ENCODE measurements around the gene STOML3. TPM values are rescaled to one million over a fixed set of nuclear protein-coding genes. Genes with fewer than 3 reads are reported as not detected.

STOML3 gene
- total RNA-seq = not detected

DNA sequence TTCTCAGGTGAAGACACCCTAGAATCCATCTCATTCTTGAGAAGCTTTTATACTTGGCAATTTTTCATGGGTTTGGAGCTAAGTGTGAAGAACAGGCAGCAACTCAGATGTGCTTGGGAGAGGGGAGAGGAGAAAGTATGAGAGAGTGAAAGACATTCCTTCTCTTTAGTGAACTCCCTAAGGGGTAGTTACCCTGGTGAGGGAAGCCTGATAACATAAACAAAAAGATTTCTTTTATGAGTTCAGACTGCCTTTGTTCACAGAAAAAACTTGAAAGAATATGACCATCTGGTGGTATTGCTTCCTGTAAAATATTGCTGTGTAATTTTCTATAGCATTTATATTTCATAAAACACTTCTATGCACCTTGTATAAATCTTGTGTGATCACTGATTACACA, at the start of gene STOML3:
Gene STOML3 (minus strand): TSS at position 139 of the 400 bp plus-strand sequence. CDS start 110 bp downstream, at position 29.
- Mint-ChIP-seq H3K9me3 (no peaks in the 10 kb centered on the region), H3K4me1 (no peaks in the 10 kb centered on the region), H3K4me3 (no peak within 1 kb of the TSS), H3K27ac (no peak within 1 kb of the TSS), H3K36me3 (ENCODE audit: low read depth) (no peaks in the 10 kb centered on the region), H3K27me3 (no peaks in the 10 kb centered on the region)
- ATAC-seq (replicated peaks) = no peak

DNA sequence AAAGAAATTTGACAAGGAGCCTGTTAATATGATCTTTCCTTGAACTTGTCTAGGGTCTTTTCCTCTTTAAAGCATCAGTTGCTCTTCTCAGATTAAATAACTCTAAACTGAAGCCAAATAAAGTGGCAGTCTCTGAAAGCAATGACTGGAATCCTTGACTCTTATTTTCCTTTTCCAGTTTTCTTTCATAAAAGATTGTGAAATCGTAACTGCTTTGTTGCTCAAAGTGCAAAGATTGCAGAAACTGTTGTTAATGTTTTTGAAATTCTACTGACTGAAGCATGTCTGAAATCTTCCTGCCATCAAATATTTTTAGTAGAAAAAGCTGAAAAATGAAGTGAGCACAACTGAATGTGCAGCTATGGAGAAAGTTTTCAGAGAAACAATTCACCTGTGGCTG, 49.6 kb upstream of the STOML3 start:
- Mint-ChIP-seq H3K27ac (no peak overlapping the region), H3K4me3 (peak overlapping the region; percentile 94), H3K4me1 (peaks cover 9% of the 10 kb centered on the region), H3K9me3 (no peaks in the 10 kb centered on the region), H3K36me3 (ENCODE audit: low read depth) (peaks cover 33% of the 10 kb centered on the region), H3K27me3 (no peaks in the 10 kb centered on the region)
- ATAC-seq (replicated peaks) = no peak

DNA sequence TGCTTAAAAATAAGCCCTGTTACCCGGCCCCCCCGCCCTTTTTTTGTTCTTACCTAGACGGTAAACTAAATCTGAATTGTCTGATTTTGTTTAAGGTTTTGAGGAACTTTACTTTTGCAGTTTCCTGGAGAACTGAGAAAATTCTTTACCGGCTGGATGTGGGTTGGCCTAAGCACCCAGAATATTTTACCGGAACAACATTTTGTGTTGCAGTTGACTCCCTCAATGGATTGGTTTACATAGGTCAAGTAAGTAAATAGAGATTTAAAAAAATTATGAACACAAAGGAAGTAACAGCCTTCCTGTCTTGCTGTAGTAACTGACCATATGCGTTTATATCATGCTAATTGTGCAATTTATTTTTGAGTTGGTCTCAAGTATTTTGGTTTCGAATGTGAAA, 48.4 kb upstream of the STOML3 start:
- Mint-ChIP-seq H3K27ac (peak overlapping the region; percentile 91), H3K36me3 (ENCODE audit: low read depth) (peaks cover 21% of the 10 kb centered on the region)

GRCh38 chr13:39038569-39039030, 48.0 kb upstream of the STOML3 start:
- Mint-ChIP-seq H3K9me3 (no peaks in the 10 kb centered on the region), H3K36me3 (ENCODE audit: low read depth) (peaks cover 24% of the 10 kb centered on the region), H3K27me3 (no peaks in the 10 kb centered on the region), H3K4me1 (peaks cover 12% of the 10 kb centered on the region), H3K4me3 (peak overlapping the region; percentile 94), H3K27ac (peak overlapping the region; percentile 91)
- ATAC-seq (replicated peaks) = peak; percentile 84

More for the DNA sequence above, 48.4 kb upstream of the STOML3 start:
- Mint-ChIP-seq H3K9me3 (no peaks in the 10 kb centered on the region), H3K27me3 (no peaks in the 10 kb centered on the region), H3K4me1 (peaks cover 12% of the 10 kb centered on the region), H3K4me3 (peak overlapping the region; percentile 94)
- no peak for ATAC-seq (replicated peaks)

- H3K27me3 Mint-ChIP-seq = no peaks in the 10 kb centered on the region
Measured at GRCh38 chr13:39037880-39038568, 47.4 kb upstream of the STOML3 start, which contains the start of the genes NHLRC3 and PROSER1. NHLRC3 (plus strand) TSS chr13:39038456; CDS start chr13:39038640, 184 bp downstream. PROSER1 (minus strand) TSS chr13:39038089; CDS start chr13:39037242, 847 bp downstream.

DNA sequence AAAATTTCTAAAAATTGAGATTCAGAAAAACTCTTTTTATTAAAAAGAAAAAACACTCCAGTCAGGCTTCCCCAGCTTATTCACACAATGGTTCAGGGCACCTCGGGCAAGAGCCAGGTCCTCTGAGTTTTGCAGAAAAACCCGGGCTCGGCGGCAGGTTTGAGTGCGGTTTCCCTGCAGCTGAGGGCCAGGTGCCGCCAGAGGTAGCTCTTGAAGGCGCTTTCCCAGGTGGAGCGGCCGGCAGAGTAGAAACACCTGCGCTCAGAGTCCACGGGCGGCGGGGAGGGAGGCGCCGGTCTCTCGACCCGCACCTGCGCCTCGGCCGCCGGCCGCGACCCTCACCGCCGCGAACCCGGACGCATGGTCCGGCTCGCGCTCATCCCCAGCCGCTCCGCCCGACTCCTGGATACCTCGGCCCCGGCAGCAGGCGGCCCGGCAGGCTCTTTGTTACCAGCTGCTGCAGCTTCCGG, 46.8 kb upstream of the STOML3 start:
- Mint-ChIP-seq H3K27ac (peak overlapping the region; percentile 91), H3K36me3 (ENCODE audit: low read depth) (peaks cover 32% of the 10 kb centered on the region), H3K9me3 (no peaks in the 10 kb centered on the region), H3K4me3 (peak overlapping the region; percentile 94), H3K4me1 (peaks cover 12% of the 10 kb centered on the region), H3K27me3 (no peaks in the 10 kb centered on the region)
- peak; percentile 67 for ATAC-seq (replicated peaks)

More at GRCh38 chr13:39037880-39038568, 47.4 kb upstream of the STOML3 start, which contains the start of the genes NHLRC3 and PROSER1:
- peak within 1 kb of the TSS; percentile 91 for H3K27ac Mint-ChIP-seq
- peaks cover 30% of the 10 kb centered on the region for H3K36me3 Mint-ChIP-seq (ENCODE audit: low read depth)
- H3K4me1 Mint-ChIP-seq = peaks cover 12% of the 10 kb centered on the region
- peak within 1 kb of the TSS; percentile 94 for H3K4me3 Mint-ChIP-seq
- no peaks in the 10 kb centered on the region for H3K9me3 Mint-ChIP-seq
- ATAC-seq (replicated peaks) = peak; percentile 69

GRCh38 chr13:39036212-39036611, 45.6 kb upstream of the STOML3 start:
- Mint-ChIP-seq H3K27me3 (no peaks in the 10 kb centered on the region), H3K4me1 (peaks cover 18% of the 10 kb centered on the region), H3K4me3 (peak overlapping the region; percentile 94), H3K27ac (peak overlapping the region; percentile 91), H3K36me3 (ENCODE audit: low read depth) (peaks cover 44% of the 10 kb centered on the region), H3K9me3 (no peaks in the 10 kb centered on the region)
- no peak for ATAC-seq (replicated peaks)

DNA sequence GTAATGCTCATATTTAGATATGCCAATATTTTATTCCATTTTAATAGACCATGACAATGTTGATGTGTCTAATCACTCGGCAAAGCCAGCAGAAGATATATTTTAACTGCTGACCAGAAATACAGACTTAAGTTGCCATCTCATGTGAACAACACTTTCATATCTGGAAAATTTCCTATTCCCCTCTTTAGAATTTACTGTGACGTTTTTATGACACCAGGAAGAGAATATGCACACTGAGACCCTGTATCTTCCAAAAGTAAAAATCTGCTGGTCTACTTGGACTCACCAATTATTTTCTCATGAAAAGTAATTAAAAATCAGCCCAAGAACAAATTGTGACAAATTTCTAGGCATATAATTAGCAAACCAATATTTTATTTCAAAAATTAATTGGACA, 45.2 kb upstream of the STOML3 start:
- H3K27ac Mint-ChIP-seq = peak overlapping the region; percentile 91
- ATAC-seq (replicated peaks) = no peak
- peak overlapping the region; percentile 94 for H3K4me3 Mint-ChIP-seq
- H3K36me3 Mint-ChIP-seq (ENCODE audit: low read depth) = peaks cover 45% of the 10 kb centered on the region
- H3K4me1 Mint-ChIP-seq = peaks cover 17% of the 10 kb centered on the region
- no peaks in the 10 kb centered on the region for H3K9me3 Mint-ChIP-seq
- H3K27me3 Mint-ChIP-seq = no peaks in the 10 kb centered on the region

- Mint-ChIP-seq H3K27ac (peak overlapping the region; percentile 91), H3K4me1 (peaks cover 15% of the 10 kb centered on the region), H3K27me3 (no peaks in the 10 kb centered on the region), H3K36me3 (ENCODE audit: low read depth) (peaks cover 46% of the 10 kb centered on the region), H3K9me3 (no peaks in the 10 kb centered on the region), H3K4me3 (peak overlapping the region; percentile 94)
- ATAC-seq (replicated peaks) = no peak
Measured at GRCh38 chr13:39035204-39035603, 44.6 kb upstream of the STOML3 start.

DNA sequence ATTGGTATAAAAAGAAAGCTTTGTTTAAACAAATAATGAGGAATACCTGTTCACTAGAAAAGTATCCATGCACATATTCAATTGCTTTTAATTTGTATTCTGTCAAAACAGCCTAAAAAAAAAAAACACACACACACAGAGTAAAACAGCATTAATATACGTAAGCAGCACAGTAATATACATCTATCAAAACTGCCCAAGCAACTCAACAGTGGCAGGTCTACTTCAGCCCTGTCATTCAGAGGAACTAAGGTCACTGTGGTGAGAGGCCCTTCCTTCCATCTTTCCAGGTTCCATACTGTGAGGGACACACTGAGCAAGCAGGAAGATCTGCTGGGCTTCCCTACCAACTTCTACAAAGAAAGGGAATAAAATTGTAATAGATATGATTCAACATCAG, 43.5 kb upstream of the STOML3 start:
- no peaks in the 10 kb centered on the region for H3K27me3 Mint-ChIP-seq
- no peak for ATAC-seq (replicated peaks)
- no peak overlapping the region for H3K27ac Mint-ChIP-seq
- H3K9me3 Mint-ChIP-seq = no peaks in the 10 kb centered on the region
- peaks cover 55% of the 10 kb centered on the region for H3K36me3 Mint-ChIP-seq (ENCODE audit: low read depth)
- peaks cover 15% of the 10 kb centered on the region for H3K4me1 Mint-ChIP-seq
- H3K4me3 Mint-ChIP-seq = peak overlapping the region; percentile 94

GRCh38 chr13:39032150-39032549, 41.5 kb upstream of the STOML3 start:
- Mint-ChIP-seq H3K9me3 (no peaks in the 10 kb centered on the region), H3K4me3 (no peak overlapping the region), H3K27ac (no peak overlapping the region), H3K27me3 (no peaks in the 10 kb centered on the region), H3K36me3 (ENCODE audit: low read depth) (peaks cover 73% of the 10 kb centered on the region), H3K4me1 (peaks cover 15% of the 10 kb centered on the region)
- no peak for ATAC-seq (replicated peaks)

DNA sequence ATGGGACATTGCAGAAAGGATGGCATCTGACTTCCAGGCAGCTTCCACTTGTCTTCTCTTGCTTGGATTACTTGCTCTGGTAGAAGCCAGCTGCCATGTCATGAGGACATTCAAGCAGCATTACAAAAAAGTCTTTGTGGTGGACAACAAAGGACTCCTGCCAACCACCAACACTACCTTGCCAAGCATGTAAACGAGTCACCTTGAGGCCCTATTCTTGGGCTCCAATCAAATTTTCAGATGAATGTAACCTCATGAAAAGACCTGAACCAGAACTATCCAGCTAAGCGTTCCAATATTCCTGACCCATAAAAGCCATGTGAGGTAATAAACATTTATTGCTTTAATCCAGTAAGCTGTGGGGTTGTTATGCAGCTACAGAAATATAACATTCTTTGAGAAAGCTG, 34.8 kb upstream of the STOML3 start:
- H3K27me3 Mint-ChIP-seq = no peaks in the 10 kb centered on the region
- no peak for ATAC-seq (replicated peaks)
- no peak overlapping the region for H3K4me3 Mint-ChIP-seq
- H3K9me3 Mint-ChIP-seq = no peaks in the 10 kb centered on the region
- no peak overlapping the region for H3K27ac Mint-ChIP-seq
- H3K4me1 Mint-ChIP-seq = no peaks in the 10 kb centered on the region
- H3K36me3 Mint-ChIP-seq (ENCODE audit: low read depth) = peaks cover 92% of the 10 kb centered on the region

- no peak overlapping the region for H3K27ac Mint-ChIP-seq
Measured at GRCh38 chr13:39023761-39024160, 33.1 kb upstream of the STOML3 start.

DNA sequence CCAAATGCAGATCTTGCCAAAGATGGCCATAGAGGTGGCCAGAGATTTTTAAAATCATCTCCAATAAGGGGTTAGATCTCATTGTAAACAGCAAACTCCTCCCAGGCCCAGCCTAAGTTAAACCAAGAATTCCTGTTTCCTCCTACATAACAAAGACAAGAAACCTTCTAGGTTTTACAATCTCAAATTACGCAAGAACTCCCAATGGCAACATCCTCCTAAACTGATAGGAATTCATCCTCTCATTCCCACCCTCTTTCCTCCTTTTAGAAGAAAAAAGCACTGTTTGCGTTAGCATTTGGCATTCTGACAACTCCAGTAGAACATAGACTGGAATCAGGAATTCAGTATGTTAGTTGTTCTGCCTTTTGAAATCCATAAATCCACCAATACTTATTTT, 32.7 kb upstream of the STOML3 start:
- Mint-ChIP-seq H3K27me3 (no peaks in the 10 kb centered on the region), H3K4me3 (no peak overlapping the region), H3K9me3 (no peaks in the 10 kb centered on the region), H3K4me1 (no peaks in the 10 kb centered on the region), H3K27ac (no peak overlapping the region), H3K36me3 (ENCODE audit: low read depth) (peaks cover 96% of the 10 kb centered on the region)
- ATAC-seq (replicated peaks) = no peak

More at GRCh38 chr13:39023761-39024160, 33.1 kb upstream of the STOML3 start:
- ATAC-seq (replicated peaks) = no peak
- Mint-ChIP-seq H3K36me3 (ENCODE audit: low read depth) (peaks cover 96% of the 10 kb centered on the region), H3K27me3 (no peaks in the 10 kb centered on the region), H3K9me3 (no peaks in the 10 kb centered on the region), H3K4me1 (no peaks in the 10 kb centered on the region), H3K4me3 (no peak overlapping the region)

DNA sequence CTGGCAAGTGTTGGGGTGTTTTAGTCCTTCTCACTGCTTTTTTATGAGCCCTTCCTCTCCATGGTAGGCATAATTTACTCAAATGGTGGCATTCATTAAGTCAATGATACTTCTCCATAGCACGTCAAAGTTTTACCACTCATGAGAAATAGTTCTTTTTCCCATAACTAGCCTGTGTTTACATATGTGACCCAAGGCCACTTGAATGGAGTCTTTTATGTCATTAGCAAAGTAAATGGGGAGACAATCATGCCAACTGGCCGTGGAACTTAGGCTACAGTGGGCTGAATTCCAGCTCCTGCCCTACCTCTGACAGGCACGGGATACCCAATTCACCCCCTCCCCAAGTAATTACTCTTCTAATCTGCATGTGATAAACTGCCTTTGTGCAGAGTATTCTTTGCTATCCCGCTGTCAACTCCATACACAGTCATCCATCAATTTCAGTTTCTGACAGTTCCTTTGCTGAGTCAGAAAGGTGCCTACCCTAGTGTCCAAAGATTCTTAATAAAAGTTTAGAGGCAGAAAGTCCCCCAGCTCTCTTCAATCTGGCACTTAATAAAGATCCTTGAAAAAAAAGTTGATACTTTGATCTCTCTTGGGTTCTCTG, 30.3 kb upstream of the STOML3 start:
- H3K9me3 Mint-ChIP-seq = no peaks in the 10 kb centered on the region
- no peak overlapping the region for H3K4me3 Mint-ChIP-seq
- H3K27ac Mint-ChIP-seq = no peak overlapping the region
- H3K27me3 Mint-ChIP-seq = no peaks in the 10 kb centered on the region
- ATAC-seq (replicated peaks) = no peak
- H3K36me3 Mint-ChIP-seq (ENCODE audit: low read depth) = peaks cover 94% of the 10 kb centered on the region
- H3K4me1 Mint-ChIP-seq = no peaks in the 10 kb centered on the region
